Smooth muscle cell (in vitro differentiated cells): ENCODE data around the gene ECM1. TPM values are rescaled to one million over a fixed set of nuclear protein-coding genes. Genes with fewer than 3 reads are reported as not detected.

ENCODE experiments used
- DNase-seq: peaks from one replicate; lab custom pipeline; 2025; ENCODE audit not compliant: unreplicated experiment; lab: John Stamatoyannopoulos, UW
- H2AFZ ChIP-seq: fragments of 200-600 bp; sonication (generic); 2 replicates; pipeline ENCODE4 v1.6.0; 2016; ENCODE audit warnings: antibody characterized with exemption, low read depth, mild to moderate bottlenecking
- H3F3A ChIP-seq: fragments of 200-600 bp; sonication (generic); 2 replicates; pipeline ENCODE4 v1.6.0; 2017; ENCODE audit warnings: antibody characterized with exemption, low read depth
- H3K27ac ChIP-seq: fragments of 200-600 bp; sonication (generic); 2 replicates; pipeline ENCODE4 v1.5.1; 2016; ENCODE audit warnings: low read depth, mild to moderate bottlenecking
- H3K27me3 ChIP-seq: fragments of 200-600 bp; sonication (generic); 2 replicates; pipeline ENCODE4 v1.6.1; 2016; ENCODE audit warnings: low read depth, mild to moderate bottlenecking
- H3K36me3 ChIP-seq: fragments of 200-600 bp; sonication (generic); 2 replicates; pipeline ENCODE4 v1.5.1; 2016; ENCODE audit warnings: low read depth
- H3K4me1 ChIP-seq: fragments of 200-600 bp; sonication (generic); 2 replicates; pipeline ENCODE4 v1.5.1; 2016; ENCODE audit warnings: low read depth
- H3K4me2 ChIP-seq: fragments of 200-600 bp; sonication (generic); 2 replicates; pipeline ENCODE4 v1.6.0; 2016; ENCODE audit warnings: mild to moderate bottlenecking
- H3K4me3 ChIP-seq: fragments of 200-600 bp; sonication (generic); 2 replicates; pipeline ENCODE4 v1.5.1; 2016; ENCODE audit warnings: mild to moderate bottlenecking
- H3K79me2 ChIP-seq: fragments of 200-600 bp; sonication (generic); 2 replicates; pipeline ENCODE4 v1.6.0; 2016; ENCODE audit warnings: low read depth, mild to moderate bottlenecking
- H3K9ac ChIP-seq: fragments of 200-600 bp; sonication (generic); 2 replicates; pipeline ENCODE4 v1.6.0; 2016; ENCODE audit warnings: low read depth
- H3K9me3 ChIP-seq: fragments of 200-600 bp; sonication (generic); replicated peaks from 2 replicates; pipeline ENCODE4 v1.5.1; 2016; ENCODE audit warnings: low read depth
- H4K20me1 ChIP-seq: fragments of 200-600 bp; sonication (generic); 2 replicates; pipeline ENCODE4 v1.6.0; 2016; ENCODE audit warnings: low read depth
- WGBS: methylation state at CpG from one replicate; pipeline ENCODE4 v1.1.7; 2016; ENCODE audit warnings: low lambda C conversion rate; 5-methylcytosine and 5-hydroxymethylcytosine counted together
- polyA plus RNA-seq: library from polyadenylated mRNA; unstranded; fragments of >200 nt; fragmentation: Nextera tagmentation; extraction: Ambion mirVana; gene quantifications from 2 replicates; pipeline ENCODE4 v1.2.1, GENCODE V29; 2016
- total RNA-seq: library from RNA; depleted of rRNA; stranded (reverse); fragments of >200 nt; gene quantifications from 2 replicates; pipeline ENCODE4 v1.2.3, GENCODE V29; 2014
- TF ChIP-seq, protein P1 (sequence below): fragments of 200-600 bp; sonication (generic); IDR thresholded peaks from 2 replicates; pipeline ENCODE4 v1.5.1; 2017; ENCODE audit warnings: borderline replicate concordance, mild to moderate bottlenecking, antibody characterized with exemption; ENCODE audit not compliant: insufficient read depth, poor library complexity, severe bottlenecking

Gene ECM1
- total and polyA plus RNA-seq, 2 experiments from 2014 or later, result 19.0 to 36.1 TPM

DNA sequence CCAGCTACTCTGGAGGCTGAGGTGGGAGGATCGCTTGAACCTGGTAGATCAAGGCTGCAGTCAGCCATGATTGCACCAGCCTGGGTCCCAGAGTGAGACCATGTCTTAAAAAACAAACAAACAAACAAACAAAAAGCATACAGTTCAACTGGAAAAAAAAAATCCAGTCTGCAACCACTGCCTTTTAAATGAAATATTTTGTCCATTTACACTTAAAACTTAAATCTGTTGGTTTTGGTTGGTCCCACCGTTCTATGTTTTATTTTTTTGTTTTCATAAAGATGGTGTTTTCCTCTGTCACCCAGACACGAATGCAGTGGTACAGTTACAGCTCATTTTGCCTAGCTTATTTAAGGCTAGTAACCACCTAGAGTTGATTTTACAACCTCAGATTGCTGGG lies 17.4 kb downstream of the ECM1 start:
- no peaks in the 10 kb centered on the region for H4K20me1 ChIP-seq
- H3K36me3 ChIP-seq, result no peaks in the 10 kb centered on the region
- no peaks in the 10 kb centered on the region for H3K27me3 ChIP-seq
- no peaks in the 10 kb centered on the region for H3K79me2 ChIP-seq
- TF ChIP-seq, protein P1, sequence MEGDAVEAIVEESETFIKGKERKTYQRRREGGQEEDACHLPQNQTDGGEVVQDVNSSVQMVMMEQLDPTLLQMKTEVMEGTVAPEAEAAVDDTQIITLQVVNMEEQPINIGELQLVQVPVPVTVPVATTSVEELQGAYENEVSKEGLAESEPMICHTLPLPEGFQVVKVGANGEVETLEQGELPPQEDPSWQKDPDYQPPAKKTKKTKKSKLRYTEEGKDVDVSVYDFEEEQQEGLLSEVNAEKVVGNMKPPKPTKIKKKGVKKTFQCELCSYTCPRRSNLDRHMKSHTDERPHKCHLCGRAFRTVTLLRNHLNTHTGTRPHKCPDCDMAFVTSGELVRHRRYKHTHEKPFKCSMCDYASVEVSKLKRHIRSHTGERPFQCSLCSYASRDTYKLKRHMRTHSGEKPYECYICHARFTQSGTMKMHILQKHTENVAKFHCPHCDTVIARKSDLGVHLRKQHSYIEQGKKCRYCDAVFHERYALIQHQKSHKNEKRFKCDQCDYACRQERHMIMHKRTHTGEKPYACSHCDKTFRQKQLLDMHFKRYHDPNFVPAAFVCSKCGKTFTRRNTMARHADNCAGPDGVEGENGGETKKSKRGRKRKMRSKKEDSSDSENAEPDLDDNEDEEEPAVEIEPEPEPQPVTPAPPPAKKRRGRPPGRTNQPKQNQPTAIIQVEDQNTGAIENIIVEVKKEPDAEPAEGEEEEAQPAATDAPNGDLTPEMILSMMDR, result no peak
- H3F3A ChIP-seq, result peaks cover 3% of the 10 kb centered on the region
- H3K9me3 ChIP-seq, result no peaks in the 10 kb centered on the region
- H3K4me3 ChIP-seq, result no peak overlapping the region
- H3K27ac ChIP-seq, result no peak overlapping the region
- no peak for DNase-seq
- no peak overlapping the region for H3K9ac ChIP-seq
- H3K4me2 ChIP-seq, result no peak overlapping the region
- WGBS, result 88% methylated on average over 3 of the region's 3 CpGs
- peaks cover 9% of the 10 kb centered on the region for H3K4me1 ChIP-seq
- H2AFZ ChIP-seq, result no peak overlapping the region

DNA sequence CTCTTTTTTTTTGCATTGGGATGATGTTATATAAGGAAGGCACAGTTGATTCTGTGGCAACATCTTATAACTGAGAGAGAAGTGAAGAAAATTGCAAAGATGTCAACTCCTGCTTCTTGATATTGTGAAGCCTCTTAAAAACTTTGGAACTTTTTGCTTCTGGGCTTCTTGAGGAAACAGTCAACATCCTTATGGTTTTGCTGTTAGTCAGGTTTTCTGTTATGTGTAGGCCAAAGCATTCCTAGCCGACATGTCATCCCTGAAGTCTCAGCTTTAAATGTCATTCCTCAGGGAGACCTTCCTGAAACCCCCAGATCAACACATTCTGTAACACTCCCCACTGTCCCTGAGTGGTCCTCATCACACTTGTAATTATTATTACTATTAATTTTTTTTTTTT lies 20.3 kb downstream of the ECM1 start:
- H3K27ac ChIP-seq, result peak overlapping the region; percentile 83
- no peaks in the 10 kb centered on the region for H3K79me2 ChIP-seq
- no peak for DNase-seq
- H3K4me3 ChIP-seq, result no peak overlapping the region
- H3K36me3 ChIP-seq, result no peaks in the 10 kb centered on the region
- H3K27me3 ChIP-seq, result no peaks in the 10 kb centered on the region
- H3K9ac ChIP-seq, result no peak overlapping the region
- peaks cover 3% of the 10 kb centered on the region for H3F3A ChIP-seq
- TF ChIP-seq, protein P1, result no peak
- peaks cover 9% of the 10 kb centered on the region for H3K4me1 ChIP-seq
- H3K9me3 ChIP-seq, result no peaks in the 10 kb centered on the region
- H3K4me2 ChIP-seq, result peak overlapping the region; percentile 72
- no peaks in the 10 kb centered on the region for H4K20me1 ChIP-seq
- H2AFZ ChIP-seq, result no peak overlapping the region
- 26% methylated on average over 1 of the region's 1 CpG for WGBS

DNA sequence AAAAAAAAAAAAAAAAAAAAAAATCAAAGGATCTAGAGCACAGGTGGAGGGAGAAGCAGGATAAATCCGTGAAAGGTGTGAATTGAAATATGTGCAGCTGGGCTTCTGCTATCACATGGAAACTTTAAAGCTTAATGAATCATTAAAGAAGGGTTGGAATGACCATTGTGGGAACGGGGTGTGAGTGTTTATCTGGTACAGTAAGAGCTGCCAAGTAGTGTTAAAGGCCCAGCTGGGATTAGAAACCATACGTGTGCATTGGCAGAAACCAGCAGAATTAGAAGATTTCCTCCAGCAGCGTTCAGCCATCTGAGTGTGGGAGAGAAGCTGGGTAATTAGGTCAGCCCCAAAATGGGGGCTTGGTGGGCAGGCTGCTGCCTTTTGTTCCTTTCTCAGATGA lies 21.1 kb downstream of the ECM1 start:
- Histone ChIP-seq H3K27ac (peak overlapping the region; percentile 83), H2AFZ (no peak overlapping the region)
- TF ChIP-seq, protein P1, result no peak

DNA sequence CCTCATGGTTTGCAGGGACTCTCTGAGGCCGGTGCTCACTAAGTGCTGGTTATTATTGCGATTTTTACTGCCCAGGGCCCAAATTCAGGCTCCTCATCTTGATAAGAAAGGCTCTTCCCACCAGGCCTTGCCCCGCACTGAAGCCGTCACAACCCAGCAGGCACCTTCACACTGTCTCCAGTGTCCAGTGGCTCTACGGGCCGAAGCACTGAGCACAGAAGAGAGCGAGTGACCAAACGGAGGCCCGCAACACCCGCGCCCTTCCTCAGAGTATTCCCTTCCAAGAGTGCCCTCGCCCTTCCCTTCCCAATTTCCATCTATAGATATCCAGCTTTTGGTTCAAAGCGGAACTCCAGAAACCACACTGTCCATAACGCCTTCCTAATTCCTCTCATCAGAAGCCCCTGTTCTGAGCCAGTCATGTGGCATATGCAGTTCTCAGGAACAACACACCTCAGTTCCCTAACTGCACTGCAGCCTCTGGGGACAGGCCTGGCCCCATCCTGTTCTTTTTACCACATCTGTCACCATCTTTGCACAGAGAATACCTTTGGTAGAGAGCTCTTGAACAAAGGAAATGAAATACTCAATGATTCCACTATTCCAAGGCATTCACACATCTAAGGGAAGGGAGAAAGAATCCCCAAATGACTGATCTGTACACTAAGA lies 22.7 kb downstream of the ECM1 start:
- Histone ChIP-seq H3K4me2 (no peak overlapping the region), H2AFZ (no peak overlapping the region), H3K27me3 (no peaks in the 10 kb centered on the region), H3K4me3 (no peak overlapping the region), H3K79me2 (no peaks in the 10 kb centered on the region), H3F3A (peaks cover 3% of the 10 kb centered on the region), H3K36me3 (no peaks in the 10 kb centered on the region), H4K20me1 (no peaks in the 10 kb centered on the region), H3K4me1 (peaks cover 9% of the 10 kb centered on the region), H3K9ac (no peak overlapping the region), H3K27ac (no peak overlapping the region), H3K9me3 (no peaks in the 10 kb centered on the region)
- DNase-seq, result no peak
- 95% methylated on average over 14 of the region's 14 CpGs for WGBS
- TF ChIP-seq, protein P1, result no peak

More for the DNA sequence above, 21.1 kb downstream of the ECM1 start:
- Histone ChIP-seq H3K9me3 (no peaks in the 10 kb centered on the region), H3K27me3 (no peaks in the 10 kb centered on the region), H4K20me1 (no peaks in the 10 kb centered on the region), H3K4me1 (peaks cover 9% of the 10 kb centered on the region), H3F3A (peaks cover 3% of the 10 kb centered on the region), H3K4me2 (peak overlapping the region; percentile 72), H3K36me3 (no peaks in the 10 kb centered on the region), H3K9ac (no peak overlapping the region), H3K4me3 (no peak overlapping the region), H3K79me2 (no peaks in the 10 kb centered on the region)
- no peak for DNase-seq
- 25% methylated on average over 4 of the region's 4 CpGs for WGBS
